ENCODE measurements around the gene GLOD4.
"Not testable (repeated sequence)": the region's sequence is repeated elsewhere in the genome, so short reads cannot be mapped to it uniquely, and the experiment has no call there.

GLOD4 gene

GRCh38 chr17:774313-774584 is 7.8 kb downstream of the GLOD4 start:
- DNase-seq (ENCODE audit: low read depth) = no peak

- no peak for DNase-seq (ENCODE audit: low read depth)
Observed at GRCh38 chr17:773467-774312, 8.4 kb downstream of the GLOD4 start.

- no peak for DNase-seq (ENCODE audit: low read depth)
Observed at GRCh38 chr17:773016-773415, 9.1 kb downstream of the GLOD4 start.

- no peak for DNase-seq (ENCODE audit: low read depth)
Observed at GRCh38 chr17:767076-767475, 15.0 kb downstream of the GLOD4 start.

GRCh38 chr17:760371-760770 is 21.7 kb downstream of the GLOD4 start:
- DNase-seq (ENCODE audit: low read depth) = no peak

GRCh38 chr17:759964-760363 is 22.1 kb downstream of the GLOD4 start:
- DNase-seq (ENCODE audit: low read depth) = no peak

GRCh38 chr17:756010-756567 is 26.0 kb downstream of the GLOD4 start:
- not testable (repeated sequence) for DNase-seq (ENCODE audit: low read depth)

GRCh38 chr17:755319-755961 is 26.6 kb downstream of the GLOD4 start:
- not testable (repeated sequence) for DNase-seq (ENCODE audit: low read depth)

- DNase-seq (ENCODE audit: low read depth) = no peak
Observed at GRCh38 chr17:753418-753817, 28.7 kb downstream of the GLOD4 start.

GRCh38 chr17:752620-753219 is 29.4 kb downstream of the GLOD4 start:
- DNase-seq (ENCODE audit: low read depth) = no peak

- DNase-seq (ENCODE audit: low read depth) = peak; percentile 98
Observed at GRCh38 chr17:752002-752619, 30.0 kb downstream of the GLOD4 start, which contains the start of gene GEMIN4. TSS of gene GEMIN4 (minus strand) at chr17:752264. CDS start at chr17:752142, 122 bp downstream.

GRCh38 chr17:751269-752001 is 30.6 kb downstream of the GLOD4 start:
- no peak for DNase-seq (ENCODE audit: low read depth)

- no peak for DNase-seq (ENCODE audit: low read depth)
Observed at GRCh38 chr17:750431-751037, 31.5 kb downstream of the GLOD4 start.

- DNase-seq (ENCODE audit: low read depth) = not testable (repeated sequence)
Observed at GRCh38 chr17:749359-749758, 32.7 kb downstream of the GLOD4 start.

GRCh38 chr17:748604-749003 is 33.5 kb downstream of the GLOD4 start:
- not testable (repeated sequence) for DNase-seq (ENCODE audit: low read depth)

- no peak for DNase-seq (ENCODE audit: low read depth)
Observed at GRCh38 chr17:746783-747629, 35.1 kb downstream of the GLOD4 start.

GRCh38 chr17:746181-746580 is 35.9 kb downstream of the GLOD4 start:
- no peak for DNase-seq (ENCODE audit: low read depth)

GRCh38 chr17:745406-745805 is 36.7 kb downstream of the GLOD4 start:
- no peak for DNase-seq (ENCODE audit: low read depth)

- DNase-seq (ENCODE audit: low read depth) = no peak
Observed at GRCh38 chr17:744937-745336, 37.1 kb downstream of the GLOD4 start.

GRCh38 chr17:743139-743538 is 38.9 kb downstream of the GLOD4 start:
- no peak for DNase-seq (ENCODE audit: low read depth)

All from stimulated activated CD8-positive, alpha-beta memory T cell treated with anti-CD3 and anti-CD28 coated beads, Interleukin-12 subunit alpha, Interleukin-12 subunit beta, amount 100 ng/mL, for 1 hour (primary cell).